Uterus (tissue), 4 donors: Measurements from ENCODE around the gene MLC1. TPM values are rescaled to one million over a fixed set of nuclear protein-coding genes. Genes with fewer than 3 reads are reported as not detected.

ENCODE experiments used
- DNase-seq, 2 donors: peaks; one replicate each; pipeline ENCODE4 v3.0.0-alpha.2; 2019 to 2020
- H3K27ac ChIP-seq, 2 donors: fragments of 200-600 bp; sonication (generic); 1 replicate in 1 of 2; 2 replicates in 1 of 2; pipeline ENCODE4 v1.5.1; 2016 to 2018
- H3K27me3 ChIP-seq, 2 donors: fragments of 200-600 bp; sonication (generic); one replicate each; pipeline ENCODE4 v1.5.1; 2018 to 2019; ENCODE audit warnings: control low read depth in 1 of 2
- H3K36me3 ChIP-seq, 2 donors: fragments of 200-600 bp; sonication (generic); one replicate each; pipeline ENCODE4 v1.5.1; 2019; ENCODE audit warnings: control low read depth in 1 of 2
- H3K4me1 ChIP-seq, 2 donors: fragments of 200-600 bp; sonication (generic); one replicate each; pipeline ENCODE4 v1.5.1; 2018 to 2019; ENCODE audit warnings: control low read depth in 1 of 2
- H3K4me3 ChIP-seq, 2 donors: fragments of 200-600 bp; sonication (generic); 1 replicate in 1 of 2; 2 replicates in 1 of 2; pipeline ENCODE4 v1.5.1; 2018 to 2019; ENCODE audit warnings: mild to moderate bottlenecking in 1 of 2
- H3K9me3 ChIP-seq, 2 donors: fragments of 200-600 bp; sonication (generic); one replicate each; pipeline ENCODE4 v1.5.1; 2019; ENCODE audit warnings: control low read depth in 1 of 2
- CTCF ChIP-seq, 4 experiments: fragments of 200-600 bp in 2 of 4; fragments of 450-650 bp in 2 of 4; sonication (generic) in 2 of 4; IDR thresholded peaks; one replicate each; pipeline ENCODE4 v1.5.1; 2016 to 2019; ENCODE audit warnings: antibody characterized with exemption in 4 of 4, mild to moderate bottlenecking in 2 of 4, moderate library complexity in 1 of 4
- POLR2A ChIP-seq, 2 donors: fragments of 450-650 bp; IDR thresholded peaks; one replicate each; pipeline ENCODE4 v1.6.1; 2016; ENCODE audit warnings: antibody characterized with exemption in 2 of 2, mild to moderate bottlenecking in 1 of 2, moderate library complexity in 1 of 2
- intact Hi-C: fragments of 100-400 bp; cut with DNase I; formaldehyde crosslinking; loops from one replicate; pipeline ENCODE4 v1.15.1; 2023; ENCODE audit warnings: low total_unique reads
- total RNA-seq, 4 donors: library from RNA; depleted of rRNA in 3 of 4; stranded (reverse); fragments of >200 nt in 3 of 4; gene quantifications; one replicate each; pipeline versions ENCODE4 v1.1.0 to v1.2.4, GENCODE V29; 2014 to 2023
- donor health status: DM: yes; HTN: yes; CAD: no.

Gene MLC1
- total RNA-seq, 4 donors from 2014 or later: 0.29 to 1.9 (median 0.40) TPM; not detected in 1

- Histone ChIP-seq H3K36me3 (no peaks in the 10 kb centered on the region), H3K4me1 (no peaks in the 10 kb centered on the region), H3K4me3 (no peak overlapping the region), H3K27me3 (no peaks in the 10 kb centered on the region), H3K27ac (no peak overlapping the region), H3K9me3 (no peaks in the 10 kb centered on the region)
- TF ChIP-seq CTCF (IDR thresholded peaks at IDR 0.05): no peak
- no peak for TF ChIP-seq POLR2A (IDR thresholded peaks at IDR 0.05)
- no peak for DNase-seq
- intact Hi-C loops: no loop called here
Measured at GRCh38 chr22:50067244-50067643, 18.0 kb downstream of the MLC1 start.

GRCh38 chr22:50064453-50064852, 20.8 kb downstream of the MLC1 start:
- Histone ChIP-seq H3K4me1 (no peaks in the 10 kb centered on the region), H3K36me3 (no peaks in the 10 kb centered on the region), H3K27me3 (no peaks in the 10 kb centered on the region), H3K9me3 (no peaks in the 10 kb centered on the region), H3K4me3 (no peak overlapping the region), H3K27ac (no peak overlapping the region)
- no peak for TF ChIP-seq POLR2A (IDR thresholded peaks at IDR 0.05)
- no peak for TF ChIP-seq CTCF (IDR thresholded peaks at IDR 0.05)
- intact Hi-C loops: no loop called here
- DNase-seq: no peak

DNA sequence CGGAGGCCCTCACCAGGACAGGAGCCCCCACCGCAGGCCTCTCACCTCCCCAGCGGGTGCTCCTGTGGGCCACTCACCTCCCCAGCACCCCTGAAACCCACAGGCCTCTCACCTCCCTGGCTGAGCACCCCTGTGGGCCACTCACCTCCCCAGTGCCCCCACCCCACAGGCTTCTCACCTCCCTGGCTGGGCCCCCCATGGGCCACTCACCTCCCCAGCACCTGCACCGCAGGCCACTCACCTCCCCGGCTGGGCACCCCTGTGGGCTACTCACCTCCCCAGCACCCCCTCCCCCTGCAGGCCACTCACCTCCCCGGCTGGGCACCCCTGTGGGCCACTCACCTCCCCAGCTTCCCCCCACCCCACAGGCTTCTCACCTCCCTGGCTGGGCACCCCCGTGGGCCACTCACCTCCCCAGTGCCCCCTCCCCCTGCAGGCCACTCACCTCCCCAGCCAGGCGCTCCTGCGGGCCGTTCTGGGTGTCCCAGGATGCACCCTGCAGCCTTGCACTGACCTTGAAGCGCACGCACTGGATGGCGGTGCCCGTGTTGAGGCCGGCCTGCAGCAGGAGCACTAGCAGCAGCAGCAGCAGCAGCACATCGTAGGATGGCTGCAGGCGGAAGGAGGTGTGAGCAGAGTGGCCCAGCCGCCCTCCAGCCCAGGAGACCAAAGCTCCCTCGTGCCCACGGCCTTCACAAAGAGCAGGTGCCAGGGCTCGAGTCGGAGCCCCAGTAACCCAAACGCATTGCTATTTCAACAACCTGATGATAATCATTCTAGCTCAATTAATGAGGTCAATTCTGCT, 21.4 kb downstream of the MLC1 start:
- no peaks in the 10 kb centered on the region for H3K36me3 ChIP-seq
- H3K4me1 ChIP-seq: no peaks in the 10 kb centered on the region
- H3K27ac ChIP-seq: no peak overlapping the region
- peaks cover 0 to under 1% of the 10 kb centered on the region in 2 donors for H3K27me3 ChIP-seq
- no peak for TF ChIP-seq POLR2A (IDR thresholded peaks at IDR 0.05)
- no peak for TF ChIP-seq CTCF (IDR thresholded peaks at IDR 0.05)
- no peak for DNase-seq
- no peak overlapping the region for H3K4me3 ChIP-seq
- intact Hi-C loops: no loop called here
- no peaks in the 10 kb centered on the region for H3K9me3 ChIP-seq

- intact Hi-C loops: no loop called here
- no peak overlapping the region for H3K27ac ChIP-seq
- no peak overlapping the region for H3K4me3 ChIP-seq
- H3K4me1 ChIP-seq: no peaks in the 10 kb centered on the region
- no peaks in the 10 kb centered on the region for H3K36me3 ChIP-seq
- TF ChIP-seq POLR2A (IDR thresholded peaks at IDR 0.05) (no peak), CTCF (IDR thresholded peaks at IDR 0.05) (no peak)
- H3K9me3 ChIP-seq: no peaks in the 10 kb centered on the region
- peaks cover 0 to 5% of the 10 kb centered on the region in 2 donors for H3K27me3 ChIP-seq
- DNase-seq: no peak
Measured at GRCh38 chr22:50062509-50063135, 22.6 kb downstream of the MLC1 start.

DNA sequence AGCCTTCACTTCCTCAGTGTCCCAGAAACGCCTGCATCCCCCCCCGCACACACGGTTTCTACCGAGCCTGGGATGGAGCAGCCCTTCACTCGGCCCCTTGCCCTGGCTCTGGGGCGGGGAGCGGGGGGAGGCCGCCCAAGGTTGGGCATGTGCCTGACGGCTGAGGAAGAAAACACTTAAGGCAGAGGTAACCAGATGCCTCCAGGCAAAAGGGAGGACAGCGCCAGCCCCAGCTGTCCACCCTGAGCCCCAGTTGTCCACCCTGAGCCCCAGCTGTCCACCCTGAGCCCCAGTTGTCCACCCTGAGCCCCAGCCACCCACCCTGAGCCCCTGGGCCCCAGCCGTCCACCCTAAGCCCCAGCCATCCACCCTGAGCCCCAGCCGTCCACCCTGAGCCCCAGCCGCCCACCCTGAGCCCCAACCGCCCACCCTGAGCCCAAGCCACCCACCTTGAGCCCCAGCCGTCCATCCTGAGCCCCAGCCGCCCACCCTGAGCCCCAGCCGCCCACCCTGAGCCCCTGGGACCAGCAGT, 23.3 kb downstream of the MLC1 start:
- no peak for DNase-seq
- Histone ChIP-seq H3K9me3 (no peaks in the 10 kb centered on the region), H3K36me3 (no peaks in the 10 kb centered on the region), H3K27ac (no peak overlapping the region), H3K27me3 (peaks cover 0 to 5% of the 10 kb centered on the region in 2 donors), H3K4me1 (no peaks in the 10 kb centered on the region), H3K4me3 (no peak overlapping the region)
- intact Hi-C loops: no loop called here
- TF ChIP-seq CTCF (IDR thresholded peaks at IDR 0.05) (no peak), POLR2A (IDR thresholded peaks at IDR 0.05) (no peak)
